IMR-90 (cell line): ENCODE measurements around the gene COL7A1.

ENCODE experiments used
- BHLHE40 ChIP-seq: fragments of 150-350 bp; IDR thresholded peaks from 2 replicates; pipeline ENCODE4 v1.6.1; 2016; ENCODE audit warnings: mild to moderate bottlenecking, low read depth, low read length
- CEBPB ChIP-seq: IDR thresholded peaks from 2 replicates; pipeline ENCODE4 v1.6.1; 2012; ENCODE audit warnings: low read depth, low read length, improper control_type of control experiment
- CTCF ChIP-seq: conservative IDR thresholded peaks from 2 replicates; pipeline ENCODE4 v1.5.1; 2012; ENCODE audit warnings: mild to moderate bottlenecking, low read depth, low read length, improper control_type of control experiment
- FOS ChIP-seq: fragments of 150-350 bp; IDR thresholded peaks from 2 replicates; pipeline ENCODE4 v1.6.1; 2016; ENCODE audit warnings: low read depth, low read length
- MAFK ChIP-seq: IDR thresholded peaks from 2 replicates; pipeline ENCODE4 v1.6.1; 2012; ENCODE audit warnings: low read depth, low read length, improper control_type of control experiment
- MAZ ChIP-seq: IDR thresholded peaks from 2 replicates; pipeline ENCODE4 v1.6.1; 2012; ENCODE audit warnings: low read depth, mild to moderate bottlenecking, low read length, improper control_type of control experiment, moderate library complexity, borderline replicate concordance
- POLR2A ChIP-seq: IDR thresholded peaks from 2 replicates; pipeline ENCODE4 v1.6.1; 2012; ENCODE audit warnings: mild to moderate bottlenecking, low read depth, low read length
- RAD21 ChIP-seq: IDR thresholded peaks from 2 replicates; pipeline ENCODE4 v1.6.1; 2012; ENCODE audit warnings: low read length, improper control_type of control experiment
- RFX5 ChIP-seq: IDR thresholded peaks from 2 replicates; pipeline ENCODE4 v1.8.0; 2012; ENCODE audit warnings: low read depth, mild to moderate bottlenecking, low read length, moderate library complexity
- SMC3 ChIP-seq: fragments of 150-350 bp; IDR thresholded peaks from 2 replicates; pipeline ENCODE4 v1.6.1; 2016; ENCODE audit warnings: low read depth, mild to moderate bottlenecking, antibody characterized with exemption, low read length, moderate library complexity

DNA sequence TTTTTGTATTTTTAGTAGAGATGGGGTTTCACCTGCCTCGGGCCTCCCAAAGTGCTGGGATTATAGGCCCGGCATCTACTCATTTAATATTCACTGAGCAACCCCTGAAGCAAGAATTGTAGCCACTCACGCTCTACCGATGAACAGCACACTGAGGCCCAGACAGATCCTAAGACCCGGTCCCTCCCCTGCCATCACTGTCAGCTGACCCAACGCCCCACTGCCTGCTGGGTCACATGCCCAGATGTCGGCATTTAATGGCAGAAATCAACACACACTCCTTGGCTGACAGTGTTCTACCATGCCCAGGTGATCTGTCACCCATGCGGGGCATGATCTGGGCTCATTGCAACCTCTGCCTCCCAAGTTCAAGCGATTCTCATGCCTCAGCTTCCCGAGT is 29.6 kb upstream of the COL7A1 start:
- TF ChIP-seq CTCF (no peak), RFX5 (no peak), FOS (no peak), MAFK (no peak), BHLHE40 (no peak), POLR2A (no peak), MAZ (no peak), RAD21 (no peak), CEBPB (no peak), SMC3 (no peak)
